GM18907 (cell line): Measurements from ENCODE around the gene UNC45B.
"Not testable (repeated sequence)": the region's sequence is repeated elsewhere in the genome, so short reads cannot be mapped to it uniquely, and the experiment has no call there.

Experiments
- ATAC-seq: cut with Tn5 transposase; IDR thresholded peaks from one replicate; pipeline ENCODE4 v1.9.1; 2021; ENCODE audit warnings: mild to moderate bottlenecking, moderate library complexity; ENCODE audit not compliant: unreplicated experiment

The UNC45B gene

GRCh38 chr17:35147375-35147905 is at the start of gene UNC45B:
TSS of gene UNC45B (plus strand) at chr17:35147817. CDS start at chr17:35148264, 447 bp downstream.
- no peak for ATAC-seq

- ATAC-seq: no peak
These were observed 47.7 kb upstream of the UNC45B start for GRCh38 chr17:35099908-35100307.

GRCh38 chr17:35101036-35101435 is 46.6 kb upstream of the UNC45B start:
- no peak for ATAC-seq

- ATAC-seq: no peak
These were observed 45.9 kb upstream of the UNC45B start for GRCh38 chr17:35101725-35102124.

- no peak for ATAC-seq
These were observed 44.3 kb upstream of the UNC45B start for GRCh38 chr17:35103271-35103670.

GRCh38 chr17:35104844-35105450 is 42.7 kb upstream of the UNC45B start:
- ATAC-seq: no peak

- not testable (repeated sequence) for ATAC-seq
These were observed 36.8 kb upstream of the UNC45B start for GRCh38 chr17:35110791-35111190.

GRCh38 chr17:35116845-35117244 is 30.8 kb upstream of the UNC45B start:
- no peak for ATAC-seq

- no peak for ATAC-seq
These were observed 29.6 kb upstream of the UNC45B start for GRCh38 chr17:35117984-35118383.

- ATAC-seq: peak; percentile 80
These were observed 28.0 kb upstream of the UNC45B start, which contains the start of gene RAD51D for GRCh38 chr17:35119370-35120165. TSS of gene RAD51D (minus strand) at chr17:35119860. CDS start at chr17:35119613, 247 bp downstream.

GRCh38 chr17:35121315-35121714 is 26.3 kb upstream of the UNC45B start, which contains the start of gene FNDC8:
TSS of gene FNDC8 (plus strand) at chr17:35121615. CDS start at chr17:35121694, 79 bp downstream.
- ATAC-seq: no peak

- ATAC-seq: no peak
These were observed 19.7 kb upstream of the UNC45B start for GRCh38 chr17:35127751-35128514.

GRCh38 chr17:35129154-35129972 is 18.3 kb upstream of the UNC45B start:
- ATAC-seq: no peak

GRCh38 chr17:35129973-35130351 is 17.7 kb upstream of the UNC45B start:
- no peak for ATAC-seq

GRCh38 chr17:35130392-35130791 is 17.2 kb upstream of the UNC45B start:
- ATAC-seq: no peak

- ATAC-seq: no peak
These were observed 15.5 kb upstream of the UNC45B start for GRCh38 chr17:35132099-35132498.

- ATAC-seq: no peak
These were observed 14.6 kb upstream of the UNC45B start for GRCh38 chr17:35132816-35133550.

GRCh38 chr17:35135322-35135721 is 12.3 kb upstream of the UNC45B start:
- ATAC-seq: no peak

- ATAC-seq: no peak
These were observed 9.4 kb upstream of the UNC45B start for GRCh38 chr17:35138218-35138617.
